GM18909 (cell line): ENCODE data around the gene EFNA2.

ENCODE experiments used
- ATAC-seq: cut with Tn5 transposase; IDR thresholded peaks from one replicate; pipeline ENCODE4 v1.9.1; 2021; ENCODE audit warnings: mild to moderate bottlenecking; ENCODE audit not compliant: unreplicated experiment, poor library complexity

EFNA2 gene

GRCh38 chr19:1259206-1259875 lies 26.3 kb upstream of the EFNA2 start:
- ATAC-seq: peak; percentile 34

GRCh38 chr19:1259876-1260748 lies 25.6 kb upstream of the EFNA2 start:
- peak; percentile 16 for ATAC-seq

- peak; percentile 62 for ATAC-seq
Measured at GRCh38 chr19:1260749-1261537, 24.7 kb upstream of the EFNA2 start.

- ATAC-seq: no peak
Measured at GRCh38 chr19:1261538-1261797, 24.2 kb upstream of the EFNA2 start.

GRCh38 chr19:1261798-1262622 lies 23.7 kb upstream of the EFNA2 start:
- ATAC-seq: no peak

GRCh38 chr19:1262623-1263123 lies 23.0 kb upstream of the EFNA2 start:
- ATAC-seq: no peak

- no peak for ATAC-seq
Measured at GRCh38 chr19:1263188-1263587, 22.5 kb upstream of the EFNA2 start.

GRCh38 chr19:1264801-1265614 lies 20.7 kb upstream of the EFNA2 start:
- ATAC-seq: no peak

GRCh38 chr19:1265615-1266128 lies 20.0 kb upstream of the EFNA2 start:
- no peak for ATAC-seq

GRCh38 chr19:1266129-1266915 lies 19.4 kb upstream of the EFNA2 start:
- ATAC-seq: peak; percentile 33

GRCh38 chr19:1266916-1267476 lies 18.7 kb upstream of the EFNA2 start:
- peak; percentile 21 for ATAC-seq

GRCh38 chr19:1267477-1268225 lies 18.0 kb upstream of the EFNA2 start:
- ATAC-seq: no peak

GRCh38 chr19:1268226-1269064 lies 17.2 kb upstream of the EFNA2 start:
- ATAC-seq: no peak

- ATAC-seq: peak; percentile 64
Measured at GRCh38 chr19:1269065-1269477, 16.6 kb upstream of the EFNA2 start, which contains the start of gene CIRBP. Gene CIRBP (plus strand): TSS chr19:1269332. CDS start chr19:1270934, 1,602 bp downstream.

- ATAC-seq: peak; percentile 27
Measured at GRCh38 chr19:1269478-1270212, 16.0 kb upstream of the EFNA2 start.
